GM23338 (cell line): ENCODE measurements around the gene DELE1. TPM values are rescaled to one million over a fixed set of nuclear protein-coding genes. Genes with fewer than 3 reads are reported as not detected.

ENCODE experiments used
- ATAC-seq: fragments of 200-7000 bp; cut with Tn5 transposase; 3 replicates; pipeline ENCODE4 v1.9.1; 2020
- DNase-seq: peaks from one replicate; pipeline ENCODE4 v3.0.0-alpha.2; 2015; ENCODE audit warnings: low spot score
- H2AFZ ChIP-seq: fragments of 200-600 bp; sonication (generic); 2 replicates; pipeline ENCODE4 v1.8.0; 2016; ENCODE audit warnings: antibody characterized with exemption, mild to moderate bottlenecking, moderate library complexity
- H3F3A ChIP-seq: fragments of 200-600 bp; sonication (generic); replicated peaks from 2 replicates; pipeline ENCODE4 v1.8.0; 2017; ENCODE audit warnings: antibody characterized with exemption, mixed run types, low read depth
- H3K27ac ChIP-seq: fragments of 200-600 bp; sonication (generic); 2 replicates; pipeline ENCODE4 v1.6.1; 2016; ENCODE audit warnings: low read depth
- H3K27me3 ChIP-seq: fragments of 200-600 bp; sonication (generic); 2 replicates; pipeline ENCODE4 v1.8.0; 2016; ENCODE audit warnings: mild to moderate bottlenecking, mixed run types, moderate library complexity; ENCODE audit not compliant: insufficient read depth
- H3K36me3 ChIP-seq: fragments of 200-600 bp; sonication (generic); 2 replicates; pipeline ENCODE4 v1.8.0; 2016; ENCODE audit warnings: mild to moderate bottlenecking; ENCODE audit not compliant: insufficient read depth
- H3K4me1 ChIP-seq: fragments of 200-600 bp; sonication (generic); 2 replicates; pipeline ENCODE4 v1.8.0; 2016; ENCODE audit warnings: mild to moderate bottlenecking, moderate library complexity; ENCODE audit not compliant: insufficient read depth
- H3K4me2 ChIP-seq: fragments of 200-600 bp; sonication (generic); 2 replicates; pipeline ENCODE4 v1.7.1; 2017; ENCODE audit warnings: mixed run types
- H3K4me3 ChIP-seq: fragments of 200-600 bp; sonication (generic); 2 replicates; pipeline ENCODE4 v1.6.1; 2016; ENCODE audit warnings: mixed run types
- H3K79me2 ChIP-seq: fragments of 200-600 bp; sonication (generic); replicated peaks from 2 replicates; pipeline ENCODE4 v1.8.0; 2017; ENCODE audit warnings: mild to moderate bottlenecking; ENCODE audit not compliant: insufficient read depth
- H3K9me2 ChIP-seq: fragments of 200-600 bp; sonication (generic); 2 replicates; pipeline ENCODE4 v1.8.0; 2017; ENCODE audit not compliant: insufficient read depth
- H4K20me1 ChIP-seq: fragments of 200-600 bp; sonication (generic); replicated peaks from 2 replicates; pipeline ENCODE4 v1.8.0; 2017; ENCODE audit warnings: mild to moderate bottlenecking; ENCODE audit not compliant: insufficient read depth
- H3K27ac Mint-ChIP-seq: 2 replicates; pipeline ENCODE4 v1.8.0; 2020; ENCODE audit warnings: inconsistent platforms, mild to moderate bottlenecking, moderate library complexity, mixed read lengths
- H3K27me3 Mint-ChIP-seq: 3 replicates; pipeline ENCODE4 v1.8.0; 2022; ENCODE audit warnings: low read depth, mild to moderate bottlenecking, moderate library complexity, mixed read lengths, inconsistent platforms; ENCODE audit not compliant: insufficient read depth, poor library complexity
- H3K36me3 Mint-ChIP-seq: 3 replicates; pipeline ENCODE4 v1.8.0; 2021; ENCODE audit warnings: low read depth, mild to moderate bottlenecking, inconsistent platforms, moderate library complexity, mixed read lengths
- H3K4me1 Mint-ChIP-seq: 3 replicates; pipeline ENCODE4 v1.8.0; 2020; ENCODE audit warnings: mild to moderate bottlenecking, inconsistent platforms, mixed read lengths
- H3K4me3 Mint-ChIP-seq: 3 replicates; pipeline ENCODE4 v1.8.0; 2021; ENCODE audit warnings: moderate library complexity, mild to moderate bottlenecking, inconsistent platforms, mixed read lengths
- H3K9me3 Mint-ChIP-seq: 3 replicates; pipeline ENCODE4 v1.8.0; 2020; ENCODE audit warnings: moderate library complexity, mild to moderate bottlenecking, inconsistent platforms, mixed read lengths
- CREB1 ChIP-seq: fragments of 250-450 bp; sonication (Bioruptor Pico); IDR thresholded peaks from 2 replicates; pipeline ENCODE4 v1.5.0; 2020; ENCODE audit warnings: low read depth, mild to moderate bottlenecking, moderate library complexity
- CTCF ChIP-seq, 2 experiments: fragments of 200-600 bp in 1 of 2; sonication (generic) in 1 of 2; conservative IDR thresholded peaks; 2 replicates each; pipeline versions ENCODE4 v1.5.1 to v1.6.1; 2016 to 2017; ENCODE audit warnings: antibody characterized with exemption in 2 of 2, low read depth in 2 of 2, mild to moderate bottlenecking in 2 of 2, moderate library complexity in 1 of 2
- ETS1 ChIP-seq: IDR thresholded peaks from 2 replicates; pipeline ENCODE4 v1.6.1; 2016; ENCODE audit warnings: antibody characterized with exemption
- EZH2 ChIP-seq: fragments of 200-600 bp; sonication (generic); IDR thresholded peaks from one replicate; pipeline ENCODE4 v1.8.0; 2017; ENCODE audit warnings: antibody characterized with exemption, mild to moderate bottlenecking, low read depth; ENCODE audit not compliant: unreplicated experiment
- EZH2phosphoT487 ChIP-seq: fragments of 200-600 bp; sonication (generic); IDR thresholded peaks from one replicate; pipeline ENCODE4 v1.8.1; 2018; ENCODE audit warnings: antibody characterized with exemption; ENCODE audit not compliant: unreplicated experiment
- JUNB ChIP-seq: IDR thresholded peaks from one replicate; pipeline ENCODE4 v1.6.1; 2016; ENCODE audit warnings: antibody characterized with exemption; ENCODE audit not compliant: unreplicated experiment
- NANOG ChIP-seq: IDR thresholded peaks from 2 replicates; pipeline ENCODE4 v1.6.1; 2016; ENCODE audit warnings: antibody characterized with exemption, borderline replicate concordance
- POLR2AphosphoS5 ChIP-seq: IDR thresholded peaks from 2 replicates; pipeline ENCODE4 v1.6.1; 2016; ENCODE audit warnings: antibody characterized with exemption, low read depth
- STAT1 ChIP-seq: IDR thresholded peaks from one replicate; pipeline ENCODE4 v1.6.1; 2016; ENCODE audit warnings: antibody characterized with exemption; ENCODE audit not compliant: unreplicated experiment
- ZNF114 ChIP-seq: fragments of 250-450 bp; sonication (Bioruptor Pico); IDR thresholded peaks from 2 replicates; pipeline ENCODE4 v1.5.0; 2020; ENCODE audit warnings: mild to moderate bottlenecking, moderate library complexity
- ZNF331 ChIP-seq: fragments of 250-450 bp; sonication (Bioruptor Pico); IDR thresholded peaks from 2 replicates; pipeline ENCODE4 v1.5.0; 2020; ENCODE audit warnings: low read depth, mild to moderate bottlenecking, moderate library complexity
- ZNF462 ChIP-seq: fragments of 250-450 bp; sonication (Bioruptor Pico); IDR thresholded peaks from 2 replicates; pipeline ENCODE4 v1.5.0; 2020; ENCODE audit warnings: mild to moderate bottlenecking, moderate library complexity
- polyA plus RNA-seq: library from polyadenylated mRNA; unstranded; fragments of >200 nt; fragmentation: Nextera tagmentation; extraction: Ambion mirVana; gene quantifications from 2 replicates; pipeline ENCODE4 v1.2.1, GENCODE V29; 2016
- total RNA-seq: library from RNA; depleted of rRNA; stranded (reverse); fragments of >200 nt; shearing (Covaris generic); gene quantifications from 2 replicates; pipeline ENCODE4 v1.2.3, GENCODE V29; 2014
- TF ChIP-seq, protein P1 (sequence below): IDR thresholded peaks from one replicate; pipeline ENCODE4 v1.6.1; 2018; ENCODE audit warnings: antibody characterized with exemption; ENCODE audit not compliant: unreplicated experiment

The DELE1 gene
- total and polyA plus RNA-seq, 2 experiments from 2014 or later: 26.9 to 62.2 TPM

GRCh38 chr5:141878711-141879425 lies 44.8 kb upstream of the DELE1 start (continued):
- TF ChIP-seq, protein P1, sequence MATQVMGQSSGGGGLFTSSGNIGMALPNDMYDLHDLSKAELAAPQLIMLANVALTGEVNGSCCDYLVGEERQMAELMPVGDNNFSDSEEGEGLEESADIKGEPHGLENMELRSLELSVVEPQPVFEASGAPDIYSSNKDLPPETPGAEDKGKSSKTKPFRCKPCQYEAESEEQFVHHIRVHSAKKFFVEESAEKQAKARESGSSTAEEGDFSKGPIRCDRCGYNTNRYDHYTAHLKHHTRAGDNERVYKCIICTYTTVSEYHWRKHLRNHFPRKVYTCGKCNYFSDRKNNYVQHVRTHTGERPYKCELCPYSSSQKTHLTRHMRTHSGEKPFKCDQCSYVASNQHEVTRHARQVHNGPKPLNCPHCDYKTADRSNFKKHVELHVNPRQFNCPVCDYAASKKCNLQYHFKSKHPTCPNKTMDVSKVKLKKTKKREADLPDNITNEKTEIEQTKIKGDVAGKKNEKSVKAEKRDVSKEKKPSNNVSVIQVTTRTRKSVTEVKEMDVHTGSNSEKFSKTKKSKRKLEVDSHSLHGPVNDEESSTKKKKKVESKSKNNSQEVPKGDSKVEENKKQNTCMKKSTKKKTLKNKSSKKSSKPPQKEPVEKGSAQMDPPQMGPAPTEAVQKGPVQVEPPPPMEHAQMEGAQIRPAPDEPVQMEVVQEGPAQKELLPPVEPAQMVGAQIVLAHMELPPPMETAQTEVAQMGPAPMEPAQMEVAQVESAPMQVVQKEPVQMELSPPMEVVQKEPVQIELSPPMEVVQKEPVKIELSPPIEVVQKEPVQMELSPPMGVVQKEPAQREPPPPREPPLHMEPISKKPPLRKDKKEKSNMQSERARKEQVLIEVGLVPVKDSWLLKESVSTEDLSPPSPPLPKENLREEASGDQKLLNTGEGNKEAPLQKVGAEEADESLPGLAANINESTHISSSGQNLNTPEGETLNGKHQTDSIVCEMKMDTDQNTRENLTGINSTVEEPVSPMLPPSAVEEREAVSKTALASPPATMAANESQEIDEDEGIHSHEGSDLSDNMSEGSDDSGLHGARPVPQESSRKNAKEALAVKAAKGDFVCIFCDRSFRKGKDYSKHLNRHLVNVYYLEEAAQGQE: no peak
- TF ChIP-seq JUNB: no peak
- TF ChIP-seq ZNF331: no peak
- no peak for TF ChIP-seq NANOG
- TF ChIP-seq EZH2phosphoT487: no peak
- no peak for TF ChIP-seq ZNF114 (CRISPR knock-in tag)
- no peak for TF ChIP-seq EZH2
- peak; percentile 48 for TF ChIP-seq POLR2AphosphoS5
- no peak for TF ChIP-seq STAT1
- TF ChIP-seq CTCF (conservative IDR thresholded peaks at IDR 0.05; ENCODE audit: low read depth in 2 of 2): peak; percentile 97 to 99
- TF ChIP-seq CREB1: peak; percentile 43; the same call in 1 of the 2 replicates

- Histone ChIP-seq H3K27ac (no peak overlapping the region), H3K9me2 (no peaks in the 10 kb centered on the region), H3K79me2 (peaks cover 36% of the 10 kb centered on the region), H3K27me3 (peaks cover 5% of the 10 kb centered on the region; the same call in 1 of the 2 replicates), H2AFZ (no peak overlapping the region), H3K4me1 (peaks cover 58% of the 10 kb centered on the region), H3K4me3 (peak overlapping the region; percentile 81; the same call in 1 of the 2 replicates), H4K20me1 (0 out of 2 replicates have a peak, but pooled peaks cover 12% of the 10 kb centered on the region), H3K4me2 (peak overlapping the region; percentile 100), H3K36me3 (no peaks in the 10 kb centered on the region), H3F3A (peaks cover 24% of the 10 kb centered on the region)
- Mint-ChIP-seq H3K27me3 (peaks cover 26% of the 10 kb centered on the region), H3K9me3 (no peaks in the 10 kb centered on the region), H3K36me3 (peaks cover 8% of the 10 kb centered on the region), H3K4me3 (peak overlapping the region; percentile 89), H3K27ac (no peak overlapping the region), H3K4me1 (peaks cover 54% of the 10 kb centered on the region)
- no peak for DNase-seq
- no peak for ATAC-seq
- TF ChIP-seq ZNF114 (CRISPR knock-in tag): no peak
- no peak for TF ChIP-seq ZNF331
- TF ChIP-seq JUNB: no peak
- no peak for TF ChIP-seq ZNF462 (CRISPR knock-in tag)
- TF ChIP-seq ETS1: no peak
These were observed 44.3 kb upstream of the DELE1 start for GRCh38 chr5:141879426-141879759.
